ENCODE results near the gene HSP90AA1. TPM values are rescaled to one million over a fixed set of nuclear protein-coding genes. Genes with fewer than 3 reads are reported as not detected.

HSP90AA1 gene
- total RNA-seq, 1 experiment from 2014 or later: 842 TPM

GRCh38 chr14:102120888-102121287 lies 34.0 kb upstream of the HSP90AA1 start:
- POLR2A ChIA-PET: no interaction called here
- Mint-ChIP-seq H3K4me1 (peaks cover 12% of the 10 kb centered on the region), H3K9me3 (peaks cover 11% of the 10 kb centered on the region), H3K4me3 (no peak overlapping the region), H3K36me3 (peaks cover 2% of the 10 kb centered on the region; the same call in 1 of the 2 replicates), H3K27me3 (ENCODE audit: low read depth) (no peaks in the 10 kb centered on the region), H3K27ac (no peak overlapping the region)
- no peak for DNase-seq (ENCODE audit: low spot score)
- TF ChIP-seq ZNF121 (CRISPR knock-in tag; IDR thresholded peaks at IDR 0.05): peak; percentile 95
- TF ChIP-seq, protein P1, sequence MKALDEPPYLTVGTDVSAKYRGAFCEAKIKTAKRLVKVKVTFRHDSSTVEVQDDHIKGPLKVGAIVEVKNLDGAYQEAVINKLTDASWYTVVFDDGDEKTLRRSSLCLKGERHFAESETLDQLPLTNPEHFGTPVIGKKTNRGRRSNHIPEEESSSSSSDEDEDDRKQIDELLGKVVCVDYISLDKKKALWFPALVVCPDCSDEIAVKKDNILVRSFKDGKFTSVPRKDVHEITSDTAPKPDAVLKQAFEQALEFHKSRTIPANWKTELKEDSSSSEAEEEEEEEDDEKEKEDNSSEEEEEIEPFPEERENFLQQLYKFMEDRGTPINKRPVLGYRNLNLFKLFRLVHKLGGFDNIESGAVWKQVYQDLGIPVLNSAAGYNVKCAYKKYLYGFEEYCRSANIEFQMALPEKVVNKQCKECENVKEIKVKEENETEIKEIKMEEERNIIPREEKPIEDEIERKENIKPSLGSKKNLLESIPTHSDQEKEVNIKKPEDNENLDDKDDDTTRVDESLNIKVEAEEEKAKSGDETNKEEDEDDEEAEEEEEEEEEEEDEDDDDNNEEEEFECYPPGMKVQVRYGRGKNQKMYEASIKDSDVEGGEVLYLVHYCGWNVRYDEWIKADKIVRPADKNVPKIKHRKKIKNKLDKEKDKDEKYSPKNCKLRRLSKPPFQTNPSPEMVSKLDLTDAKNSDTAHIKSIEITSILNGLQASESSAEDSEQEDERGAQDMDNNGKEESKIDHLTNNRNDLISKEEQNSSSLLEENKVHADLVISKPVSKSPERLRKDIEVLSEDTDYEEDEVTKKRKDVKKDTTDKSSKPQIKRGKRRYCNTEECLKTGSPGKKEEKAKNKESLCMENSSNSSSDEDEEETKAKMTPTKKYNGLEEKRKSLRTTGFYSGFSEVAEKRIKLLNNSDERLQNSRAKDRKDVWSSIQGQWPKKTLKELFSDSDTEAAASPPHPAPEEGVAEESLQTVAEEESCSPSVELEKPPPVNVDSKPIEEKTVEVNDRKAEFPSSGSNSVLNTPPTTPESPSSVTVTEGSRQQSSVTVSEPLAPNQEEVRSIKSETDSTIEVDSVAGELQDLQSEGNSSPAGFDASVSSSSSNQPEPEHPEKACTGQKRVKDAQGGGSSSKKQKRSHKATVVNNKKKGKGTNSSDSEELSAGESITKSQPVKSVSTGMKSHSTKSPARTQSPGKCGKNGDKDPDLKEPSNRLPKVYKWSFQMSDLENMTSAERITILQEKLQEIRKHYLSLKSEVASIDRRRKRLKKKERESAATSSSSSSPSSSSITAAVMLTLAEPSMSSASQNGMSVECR (CRISPR knock-in tag; IDR thresholded peaks at IDR 0.05; ENCODE audit: borderline replicate concordance): no peak
- no peak for ATAC-seq
- CTCF ChIA-PET: no interaction called here

GRCh38 chr14:102117852-102118251 lies 31.0 kb upstream of the HSP90AA1 start:
- H3K27ac Mint-ChIP-seq: no peak overlapping the region
- no peak for ATAC-seq
- no peak overlapping the region for H3K4me3 Mint-ChIP-seq
- ChIA-PET CTCF (no interaction called here), POLR2A (no interaction called here)
- no peaks in the 10 kb centered on the region for H3K27me3 Mint-ChIP-seq (ENCODE audit: low read depth)
- H3K36me3 Mint-ChIP-seq: peaks cover 2% of the 10 kb centered on the region; the same call in 1 of the 2 replicates
- H3K4me1 Mint-ChIP-seq: peaks cover 3% of the 10 kb centered on the region; the same call in 1 of the 2 replicates
- TF ChIP-seq TCF7 (CRISPR knock-in tag; IDR thresholded peaks at IDR 0.05; ENCODE audit: low read depth): no peak
- TF ChIP-seq, protein P2, sequence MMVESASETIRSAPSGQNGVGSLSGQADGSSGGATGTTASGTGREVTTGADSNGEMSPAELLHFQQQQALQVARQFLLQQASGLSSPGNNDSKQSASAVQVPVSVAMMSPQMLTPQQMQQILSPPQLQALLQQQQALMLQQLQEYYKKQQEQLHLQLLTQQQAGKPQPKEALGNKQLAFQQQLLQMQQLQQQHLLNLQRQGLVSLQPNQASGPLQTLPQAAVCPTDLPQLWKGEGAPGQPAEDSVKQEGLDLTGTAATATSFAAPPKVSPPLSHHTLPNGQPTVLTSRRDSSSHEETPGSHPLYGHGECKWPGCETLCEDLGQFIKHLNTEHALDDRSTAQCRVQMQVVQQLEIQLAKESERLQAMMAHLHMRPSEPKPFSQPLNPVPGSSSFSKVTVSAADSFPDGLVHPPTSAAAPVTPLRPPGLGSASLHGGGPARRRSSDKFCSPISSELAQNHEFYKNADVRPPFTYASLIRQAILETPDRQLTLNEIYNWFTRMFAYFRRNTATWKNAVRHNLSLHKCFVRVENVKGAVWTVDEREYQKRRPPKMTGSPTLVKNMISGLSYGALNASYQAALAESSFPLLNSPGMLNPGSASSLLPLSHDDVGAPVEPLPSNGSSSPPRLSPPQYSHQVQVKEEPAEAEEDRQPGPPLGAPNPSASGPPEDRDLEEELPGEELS (CRISPR knock-in tag; IDR thresholded peaks at IDR 0.05): no peak
- TF ChIP-seq E2F4 (CRISPR knock-in tag; IDR thresholded peaks at IDR 0.05; ENCODE audit: borderline replicate concordance, low read depth): no peak
- H3K9me3 Mint-ChIP-seq: peaks cover 5% of the 10 kb centered on the region
- DNase-seq (ENCODE audit: low spot score): no peak

DNA sequence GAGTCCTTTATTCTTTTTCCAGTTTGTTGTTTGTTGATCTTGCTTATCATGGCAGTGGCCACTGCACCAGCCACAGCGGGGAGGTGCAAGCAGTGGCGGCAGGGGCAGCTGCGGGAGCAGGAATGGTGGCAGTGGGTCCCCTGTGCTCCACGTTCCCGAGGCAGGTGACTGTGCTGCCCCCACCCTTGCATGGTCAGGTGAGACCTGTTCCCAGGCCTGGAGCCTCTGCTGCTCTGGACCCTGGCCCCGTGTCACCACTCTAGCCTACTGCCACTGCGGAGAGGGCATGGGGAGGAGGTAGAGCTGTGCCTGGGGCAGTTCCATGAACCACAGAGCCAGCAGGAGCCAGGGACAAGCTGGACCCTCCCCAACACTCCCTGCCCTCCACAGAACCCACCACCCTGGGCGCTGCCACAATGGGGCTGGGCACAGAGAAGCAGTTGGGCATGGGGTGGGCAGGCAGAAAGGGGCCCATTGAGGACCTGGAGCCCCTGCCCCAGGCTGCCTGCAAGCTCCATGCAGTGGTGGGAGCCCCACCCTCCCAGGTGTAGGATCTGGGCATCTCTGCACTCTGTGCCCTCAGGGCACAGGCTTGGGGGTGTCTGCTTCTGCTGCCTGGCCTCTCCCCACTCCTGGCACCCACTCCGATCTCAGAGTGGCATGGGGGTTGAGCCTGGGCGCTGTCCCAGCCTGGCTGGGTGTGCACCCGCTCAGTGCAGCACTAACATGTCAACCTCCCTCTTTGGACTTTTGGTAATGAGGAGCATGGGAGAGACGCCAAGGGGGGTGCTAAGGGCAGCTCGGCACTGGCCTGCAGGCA lies 29.7 kb upstream of the HSP90AA1 start:
- CTCF ChIA-PET: interaction anchor here (0.7 kb wide), 1 partner anchor 138 kb away, joined by 3 read pairs; no protein-coding TSS in a partner anchor
- peaks cover 17% of the 10 kb centered on the region for H3K9me3 Mint-ChIP-seq
- POLR2A ChIA-PET: no interaction called here
- DNase-seq (ENCODE audit: low spot score): no peak
- H3K27me3 Mint-ChIP-seq (ENCODE audit: low read depth): no peaks in the 10 kb centered on the region
- H3K4me1 Mint-ChIP-seq: no peaks in the 10 kb centered on the region
- H3K27ac Mint-ChIP-seq: no peak overlapping the region
- H3K36me3 Mint-ChIP-seq: peaks cover 6% of the 10 kb centered on the region; the same call in 1 of the 2 replicates
- no peak overlapping the region for H3K4me3 Mint-ChIP-seq
- no peak for ATAC-seq
- TF ChIP-seq CTCF (IDR thresholded peaks at IDR 0.05) (no peak), USF2 (CRISPR knock-in tag; IDR thresholded peaks at IDR 0.05) (no peak), ZNF121 (CRISPR knock-in tag; IDR thresholded peaks at IDR 0.05) (no peak), ZNF317 (CRISPR knock-in tag; IDR thresholded peaks at IDR 0.05; ENCODE audit: borderline replicate concordance, low read depth) (no peak), GRHL2 (CRISPR knock-in tag; IDR thresholded peaks at IDR 0.05; ENCODE audit: insufficient replicate concordance, severe bottlenecking) (no peak), MYBL2 (CRISPR knock-in tag; IDR thresholded peaks at IDR 0.05) (no peak)
- TF ChIP-seq, protein P3, sequence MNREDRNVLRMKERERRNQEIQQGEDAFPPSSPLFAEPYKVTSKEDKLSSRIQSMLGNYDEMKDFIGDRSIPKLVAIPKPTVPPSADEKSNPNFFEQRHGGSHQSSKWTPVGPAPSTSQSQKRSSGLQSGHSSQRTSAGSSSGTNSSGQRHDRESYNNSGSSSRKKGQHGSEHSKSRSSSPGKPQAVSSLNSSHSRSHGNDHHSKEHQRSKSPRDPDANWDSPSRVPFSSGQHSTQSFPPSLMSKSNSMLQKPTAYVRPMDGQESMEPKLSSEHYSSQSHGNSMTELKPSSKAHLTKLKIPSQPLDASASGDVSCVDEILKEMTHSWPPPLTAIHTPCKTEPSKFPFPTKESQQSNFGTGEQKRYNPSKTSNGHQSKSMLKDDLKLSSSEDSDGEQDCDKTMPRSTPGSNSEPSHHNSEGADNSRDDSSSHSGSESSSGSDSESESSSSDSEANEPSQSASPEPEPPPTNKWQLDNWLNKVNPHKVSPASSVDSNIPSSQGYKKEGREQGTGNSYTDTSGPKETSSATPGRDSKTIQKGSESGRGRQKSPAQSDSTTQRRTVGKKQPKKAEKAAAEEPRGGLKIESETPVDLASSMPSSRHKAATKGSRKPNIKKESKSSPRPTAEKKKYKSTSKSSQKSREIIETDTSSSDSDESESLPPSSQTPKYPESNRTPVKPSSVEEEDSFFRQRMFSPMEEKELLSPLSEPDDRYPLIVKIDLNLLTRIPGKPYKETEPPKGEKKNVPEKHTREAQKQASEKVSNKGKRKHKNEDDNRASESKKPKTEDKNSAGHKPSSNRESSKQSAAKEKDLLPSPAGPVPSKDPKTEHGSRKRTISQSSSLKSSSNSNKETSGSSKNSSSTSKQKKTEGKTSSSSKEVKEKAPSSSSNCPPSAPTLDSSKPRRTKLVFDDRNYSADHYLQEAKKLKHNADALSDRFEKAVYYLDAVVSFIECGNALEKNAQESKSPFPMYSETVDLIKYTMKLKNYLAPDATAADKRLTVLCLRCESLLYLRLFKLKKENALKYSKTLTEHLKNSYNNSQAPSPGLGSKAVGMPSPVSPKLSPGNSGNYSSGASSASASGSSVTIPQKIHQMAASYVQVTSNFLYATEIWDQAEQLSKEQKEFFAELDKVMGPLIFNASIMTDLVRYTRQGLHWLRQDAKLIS (CRISPR knock-in tag; IDR thresholded peaks at IDR 0.05; ENCODE audit: borderline replicate concordance): no peak
